ENCODE measurements around the gene HPCAL1.

Gene HPCAL1

GRCh38 chr2:10357193-10358169 lies 54.8 kb downstream of the HPCAL1 start:
- DNase-seq, result no peak

DNA sequence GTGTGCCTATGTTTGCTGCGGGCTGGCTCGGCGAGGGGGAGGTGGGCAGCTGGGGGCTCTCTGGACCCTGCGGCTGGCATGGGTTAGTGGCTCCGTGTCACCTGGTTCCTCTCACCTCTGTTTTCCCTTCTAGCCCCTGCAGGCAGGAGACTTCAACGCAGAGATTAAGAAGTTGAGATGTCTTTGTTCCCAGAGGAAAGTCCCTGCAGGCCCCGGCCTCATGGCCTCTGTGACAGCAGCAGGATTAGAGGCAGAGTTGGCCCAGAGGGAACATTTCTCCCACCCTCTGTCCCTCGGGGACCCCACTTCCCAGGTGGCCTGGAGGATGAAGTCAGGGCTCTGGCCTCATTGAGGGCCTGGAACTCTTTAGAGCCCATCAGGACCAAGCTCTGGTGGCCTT lies 56.5 kb downstream of the HPCAL1 start:
- no peak for DNase-seq

GRCh38 chr2:10359731-10360329 lies 57.1 kb downstream of the HPCAL1 start:
- no peak for DNase-seq

DNA sequence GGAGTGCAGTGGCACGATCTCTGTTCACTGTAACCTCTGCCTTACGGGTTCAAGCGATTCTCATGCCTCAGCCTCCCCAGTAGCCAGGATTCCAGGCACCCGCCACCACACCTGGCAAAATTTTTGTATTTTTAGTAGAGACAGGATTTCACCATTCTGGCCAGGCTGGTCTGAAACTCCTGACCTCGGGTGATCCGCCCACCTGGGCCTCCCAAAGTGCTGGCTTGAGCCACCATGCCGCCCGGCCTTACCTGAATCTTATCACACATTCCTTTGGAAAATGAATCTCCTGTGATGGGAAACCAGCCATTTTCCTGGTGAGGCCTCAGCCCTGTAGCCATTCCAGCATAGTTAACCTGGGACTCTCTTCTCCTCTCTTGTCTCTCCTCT lies 57.8 kb downstream of the HPCAL1 start:
- DNase-seq, result no peak

- DNase-seq, result peak; percentile 2
These were observed 58.3 kb downstream of the HPCAL1 start for GRCh38 chr2:10360850-10361588.

DNA sequence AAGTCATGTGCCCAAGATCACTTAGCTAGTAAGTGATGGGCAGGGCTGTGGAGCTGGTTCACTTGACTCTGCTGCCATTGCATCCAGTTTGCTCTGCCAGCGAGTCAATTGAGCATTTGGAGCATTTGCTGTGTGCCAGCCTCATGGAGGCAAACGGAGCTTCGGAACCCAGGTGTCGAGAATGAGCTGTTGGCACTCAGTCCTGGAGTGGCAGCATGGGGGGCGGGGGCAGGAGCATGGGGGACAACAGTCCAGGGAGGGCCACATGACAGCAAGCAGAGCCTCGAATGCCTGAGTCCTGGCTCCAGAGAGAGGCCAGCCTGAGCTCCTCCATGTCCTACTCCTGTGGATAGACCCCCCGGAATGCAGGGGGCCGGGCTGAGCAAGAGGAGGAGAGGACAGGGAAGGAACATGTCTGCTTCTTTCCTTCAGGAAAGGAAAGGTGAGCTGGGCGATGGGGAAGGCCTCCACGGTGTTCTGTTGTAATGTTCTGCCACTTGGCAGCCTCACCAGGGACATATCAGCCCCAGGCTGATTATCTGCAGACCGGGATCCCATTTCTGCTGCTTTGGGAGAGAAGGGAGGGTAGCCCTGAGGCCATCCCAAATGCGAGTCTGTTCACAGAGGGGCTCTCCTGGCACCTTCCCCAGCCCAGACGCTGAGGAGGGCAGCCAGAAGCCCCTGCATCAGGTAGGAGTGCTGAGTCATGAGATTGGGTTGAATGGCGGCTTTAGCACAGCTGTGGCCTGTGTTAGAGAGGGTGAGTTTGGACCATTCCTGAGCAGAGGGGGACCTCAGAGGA lies 59.6 kb downstream of the HPCAL1 start:
- no peak for DNase-seq

GRCh38 chr2:10362898-10363454 lies 60.3 kb downstream of the HPCAL1 start:
- DNase-seq, result no peak

- no peak for DNase-seq
These were observed 61.3 kb downstream of the HPCAL1 start for GRCh38 chr2:10363861-10364610.

- no peak for DNase-seq
These were observed 62.7 kb downstream of the HPCAL1 start for GRCh38 chr2:10365412-10365811.

DNA sequence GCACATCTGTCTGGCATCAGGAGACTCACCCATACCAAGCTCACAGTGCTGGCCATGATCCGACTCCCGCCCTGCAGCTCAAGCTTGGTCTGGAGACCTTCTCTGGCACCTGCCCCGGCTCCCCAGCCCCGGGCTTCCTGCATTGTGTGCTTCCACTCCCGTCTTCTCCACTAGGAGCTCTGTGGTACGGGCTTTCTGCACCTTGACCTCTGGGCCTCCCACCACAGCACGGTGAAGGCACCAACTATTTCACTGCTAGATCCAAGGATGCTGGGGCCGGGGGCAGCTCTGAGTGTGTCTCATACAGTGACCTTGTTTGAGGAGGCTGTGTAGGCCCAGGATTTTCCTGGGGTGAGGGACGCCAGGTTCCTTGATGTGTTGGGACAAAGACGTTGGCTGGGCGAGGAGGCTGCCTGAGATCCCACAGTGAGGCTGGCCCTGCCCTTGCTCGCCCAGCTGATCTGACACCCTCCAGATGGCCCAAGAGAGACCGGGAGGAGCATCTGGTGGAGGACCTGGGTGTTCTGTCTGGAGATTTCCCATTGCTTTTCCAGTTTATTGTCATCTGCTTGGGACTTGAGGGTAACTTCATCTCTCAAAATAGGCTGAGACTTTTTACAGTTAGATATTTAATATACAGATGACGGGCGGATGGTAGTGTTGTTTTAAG lies 64.0 kb downstream of the HPCAL1 start:
- no peak for DNase-seq

GRCh38 chr2:10367472-10368439 lies 65.1 kb downstream of the HPCAL1 start:
- no peak for DNase-seq

- no peak for DNase-seq
These were observed 66.0 kb downstream of the HPCAL1 start for GRCh38 chr2:10368491-10369231.

- DNase-seq, result no peak
These were observed 66.9 kb downstream of the HPCAL1 start for GRCh38 chr2:10369269-10370255.

- DNase-seq, result no peak
These were observed 67.7 kb downstream of the HPCAL1 start for GRCh38 chr2:10370390-10370789.

DNA sequence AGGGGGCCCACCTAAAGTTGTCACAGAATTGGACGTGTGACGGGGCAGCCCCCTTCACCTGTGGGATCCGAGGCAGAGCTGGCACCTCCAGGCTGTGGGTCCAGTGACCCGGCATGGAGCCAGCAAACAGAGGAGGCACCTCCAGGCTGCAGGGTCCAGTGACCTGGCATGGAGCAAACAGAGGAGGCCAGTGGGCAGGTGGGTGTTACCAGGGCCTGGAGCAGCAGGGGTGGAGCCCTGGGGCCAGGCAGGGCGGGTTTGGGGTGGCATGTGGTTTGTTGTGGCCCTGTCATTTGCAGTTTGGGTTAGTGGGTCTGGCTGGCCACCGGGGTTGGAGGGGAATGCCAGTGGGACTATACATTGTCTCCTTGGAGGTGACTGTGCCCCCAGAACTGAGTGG lies 68.2 kb downstream of the HPCAL1 start:
- DNase-seq, result no peak

- no peak for DNase-seq
These were observed 68.9 kb downstream of the HPCAL1 start for GRCh38 chr2:10371441-10372196.

Data from kidney glomerular epithelial cell (primary cell).